Lower leg skin (tissue), 3 donors: ENCODE measurements around the gene SIK2.

ENCODE experiments used
- CTCF ChIP-seq, 3 donors: fragments of 450-650 bp; IDR thresholded peaks; one replicate each; pipeline ENCODE4 v1.5.1; 2016; ENCODE audit warnings: antibody characterized with exemption in 3 of 3, mild to moderate bottlenecking in 3 of 3, moderate library complexity in 2 of 3
- POLR2A ChIP-seq, 2 donors: fragments of 450-650 bp; IDR thresholded peaks; one replicate each; pipeline ENCODE4 v1.6.1; 2016 to 2017; ENCODE audit warnings: antibody characterized with exemption in 2 of 2, mild to moderate bottlenecking in 1 of 2, moderate library complexity in 1 of 2

- no peak for TF ChIP-seq CTCF (IDR thresholded peaks at IDR 0.05)
- no peak for TF ChIP-seq POLR2A (IDR thresholded peaks at IDR 0.05)
These were observed 82.0 kb downstream of the SIK2 start for GRCh38 chr11:111684251-111684650.
